HG03095 (cell line): ENCODE measurements around the gene IL18.
"Not testable (repeated sequence)": the region's sequence is repeated elsewhere in the genome, so short reads cannot be mapped to it uniquely, and the experiment has no call there.

Source experiments
- ATAC-seq: cut with Tn5 transposase; IDR thresholded peaks from one replicate; pipeline ENCODE4 v1.9.1; 2021; ENCODE audit warnings: moderate library complexity; ENCODE audit not compliant: unreplicated experiment

The IL18 gene

GRCh38 chr11:112172362-112172994, 8.6 kb upstream of the IL18 start:
- no peak for ATAC-seq

GRCh38 chr11:112167145-112167544, 3.3 kb upstream of the IL18 start, which contains the start of gene TEX12:
TEX12 (plus strand) TSS chr11:112167372; CDS start chr11:112169269, 1,897 bp downstream.
- no peak for ATAC-seq

- ATAC-seq: no peak
Observed at GRCh38 chr11:112166562-112166961, 2.7 kb upstream of the IL18 start.

- ATAC-seq: no peak
Observed at GRCh38 chr11:112165049-112165448, 1.2 kb upstream of the IL18 start.

GRCh38 chr11:112162761-112163546, 940 bp downstream of the IL18 start:
- no peak for ATAC-seq

- not testable (repeated sequence) for ATAC-seq
Observed at GRCh38 chr11:112162200-112162599, 1.7 kb downstream of the IL18 start.

- ATAC-seq: no peak
Observed at GRCh38 chr11:112161012-112161411, 2.9 kb downstream of the IL18 start.

- ATAC-seq: no peak
Observed at GRCh38 chr11:112160091-112160848, 3.6 kb downstream of the IL18 start.

GRCh38 chr11:112159098-112160065, 4.5 kb downstream of the IL18 start:
- ATAC-seq: no peak

- no peak for ATAC-seq
Observed at GRCh38 chr11:112156956-112157766, 6.7 kb downstream of the IL18 start.

GRCh38 chr11:112156153-112156955, 7.5 kb downstream of the IL18 start:
- ATAC-seq: no peak

GRCh38 chr11:112150517-112150916, 13.4 kb downstream of the IL18 start:
- no peak for ATAC-seq

- no peak for ATAC-seq
Observed at GRCh38 chr11:112143597-112143996, 20.3 kb downstream of the IL18 start.

GRCh38 chr11:112134473-112134872, 29.4 kb downstream of the IL18 start:
- no peak for ATAC-seq

- ATAC-seq: no peak
Observed at GRCh38 chr11:112132737-112133136, 31.2 kb downstream of the IL18 start.

- ATAC-seq: no peak
Observed at GRCh38 chr11:112129656-112130055, 34.2 kb downstream of the IL18 start.

GRCh38 chr11:112128483-112129121, 35.3 kb downstream of the IL18 start:
- no peak for ATAC-seq

GRCh38 chr11:112127056-112127455, 36.8 kb downstream of the IL18 start:
- no peak for ATAC-seq
